H1 (cell line): ENCODE results near the gene PITRM1. TPM values are rescaled to one million over a fixed set of nuclear protein-coding genes. Genes with fewer than 3 reads are reported as not detected.

Experiments used
- CHD1 ChIP-seq: IDR thresholded peaks from 2 replicates; pipeline ENCODE4 v1.6.1; 2012; ENCODE audit warnings: low read depth, low read length, improper control_type of control experiment
- HDAC2 ChIP-seq, 2 experiments: fragments of 300-600 bp in 1 of 2; sonication (generic) in 1 of 2; IDR thresholded peaks; 2 replicates each; pipeline ENCODE4 v1.6.1; 2011 to 2012; ENCODE audit warnings: low read depth in 2 of 2, low read length in 2 of 2, mild to moderate bottlenecking in 2 of 2, moderate library complexity in 2 of 2, borderline replicate concordance in 1 of 2, inconsistent platforms in 1 of 2
- POLR2A ChIP-seq, 2 experiments: IDR thresholded peaks; 1 replicate in 1 of 2; 2 replicates in 1 of 2; pipeline ENCODE4 v1.6.1; 2011; ENCODE audit warnings: low read depth in 2 of 2, low read length in 2 of 2, mild to moderate bottlenecking in 2 of 2; ENCODE audit errors: control extremely low read depth in 1 of 2
- RBBP5 ChIP-seq: IDR thresholded peaks from 2 replicates; pipeline ENCODE4 v1.7.1; 2012; ENCODE audit warnings: low read depth, mild to moderate bottlenecking, inconsistent platforms, low read length, moderate library complexity, borderline replicate concordance
- SIN3A ChIP-seq, 2 experiments: IDR thresholded peaks in 1 of 2; conservative IDR thresholded peaks in 1 of 2; 2 replicates each; pipeline ENCODE4 v1.6.1; 2011 to 2012; ENCODE audit warnings: low read length in 2 of 2, improper control_type of control experiment in 1 of 2, low read depth in 1 of 2, mild to moderate bottlenecking in 1 of 2
- polyA plus RNA-seq, 7 experiments: library from polyadenylated mRNA; depleted of rRNA in 3 of 7; stranded (reverse) in 5 of 7; unstranded in 2 of 7; fragments of >200 nt in 5 of 7; fragments of 200-250 nt in 2 of 7; gene quantifications; 1 replicate in 5 of 7; 2 replicates in 1 of 7; 4 replicates in 1 of 7; pipeline versions ENCODE4 v1.2.1 to v1.2.3, GENCODE V29; 2011 to 2013; ENCODE audit warnings: missing spikeins in 2 of 7, mixed read lengths in 2 of 7
- total RNA-seq: library from RNA; stranded (reverse); fragmentation: NEBNext Ultra II Directional; extraction: Animal tissue kit (Norgen Biotek cat#: 25700); gene quantifications from 2 replicates; pipeline ENCODE4 v1.2.1, GENCODE V29; 2021
- TF ChIP-seq, protein P1 (sequence below): fragments of 300-600 bp; sonication (generic); IDR thresholded peaks from 2 replicates; pipeline ENCODE4 v1.7.1; 2012; ENCODE audit warnings: low read length, moderate library complexity, mild to moderate bottlenecking, inconsistent platforms; ENCODE audit not compliant: insufficient replicate concordance
- TF ChIP-seq, protein P2 (sequence below): IDR thresholded peaks from 2 replicates; pipeline ENCODE4 v1.6.1; 2012; ENCODE audit warnings: low read length, inconsistent platforms
- TF ChIP-seq, protein P3 (sequence below): IDR thresholded peaks from 2 replicates; pipeline ENCODE4 v1.6.1; 2011; ENCODE audit warnings: low read depth, mild to moderate bottlenecking, low read length; ENCODE audit not compliant: insufficient read depth

Gene PITRM1
- total and polyA plus RNA-seq, 2 of the 8 experiments (the other 6 are each of a cell fraction or from before 2014, with no cell fraction given) = 18.6 to 31.5 TPM

DNA sequence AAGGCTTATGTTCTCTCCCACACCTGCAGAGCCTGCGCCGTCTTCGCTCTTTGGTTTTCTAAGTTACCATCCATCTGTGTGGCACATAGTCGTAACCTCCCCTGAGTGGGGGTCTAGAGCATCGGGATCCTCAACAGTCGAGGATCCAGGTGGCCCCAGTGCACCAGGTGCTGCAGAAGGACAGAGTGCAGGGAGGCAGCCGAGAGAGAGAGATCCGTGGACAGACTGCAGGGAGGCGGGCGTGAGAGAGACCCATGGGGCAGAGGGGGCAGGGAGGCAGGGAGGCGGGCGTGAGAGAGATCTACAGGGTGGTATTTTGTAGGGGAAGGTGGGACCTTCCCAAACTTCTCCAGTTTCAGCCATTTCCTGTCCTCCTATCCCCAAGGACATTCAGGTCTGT lies 62.9 kb downstream of the PITRM1 start (continued):
- TF ChIP-seq, protein P1, sequence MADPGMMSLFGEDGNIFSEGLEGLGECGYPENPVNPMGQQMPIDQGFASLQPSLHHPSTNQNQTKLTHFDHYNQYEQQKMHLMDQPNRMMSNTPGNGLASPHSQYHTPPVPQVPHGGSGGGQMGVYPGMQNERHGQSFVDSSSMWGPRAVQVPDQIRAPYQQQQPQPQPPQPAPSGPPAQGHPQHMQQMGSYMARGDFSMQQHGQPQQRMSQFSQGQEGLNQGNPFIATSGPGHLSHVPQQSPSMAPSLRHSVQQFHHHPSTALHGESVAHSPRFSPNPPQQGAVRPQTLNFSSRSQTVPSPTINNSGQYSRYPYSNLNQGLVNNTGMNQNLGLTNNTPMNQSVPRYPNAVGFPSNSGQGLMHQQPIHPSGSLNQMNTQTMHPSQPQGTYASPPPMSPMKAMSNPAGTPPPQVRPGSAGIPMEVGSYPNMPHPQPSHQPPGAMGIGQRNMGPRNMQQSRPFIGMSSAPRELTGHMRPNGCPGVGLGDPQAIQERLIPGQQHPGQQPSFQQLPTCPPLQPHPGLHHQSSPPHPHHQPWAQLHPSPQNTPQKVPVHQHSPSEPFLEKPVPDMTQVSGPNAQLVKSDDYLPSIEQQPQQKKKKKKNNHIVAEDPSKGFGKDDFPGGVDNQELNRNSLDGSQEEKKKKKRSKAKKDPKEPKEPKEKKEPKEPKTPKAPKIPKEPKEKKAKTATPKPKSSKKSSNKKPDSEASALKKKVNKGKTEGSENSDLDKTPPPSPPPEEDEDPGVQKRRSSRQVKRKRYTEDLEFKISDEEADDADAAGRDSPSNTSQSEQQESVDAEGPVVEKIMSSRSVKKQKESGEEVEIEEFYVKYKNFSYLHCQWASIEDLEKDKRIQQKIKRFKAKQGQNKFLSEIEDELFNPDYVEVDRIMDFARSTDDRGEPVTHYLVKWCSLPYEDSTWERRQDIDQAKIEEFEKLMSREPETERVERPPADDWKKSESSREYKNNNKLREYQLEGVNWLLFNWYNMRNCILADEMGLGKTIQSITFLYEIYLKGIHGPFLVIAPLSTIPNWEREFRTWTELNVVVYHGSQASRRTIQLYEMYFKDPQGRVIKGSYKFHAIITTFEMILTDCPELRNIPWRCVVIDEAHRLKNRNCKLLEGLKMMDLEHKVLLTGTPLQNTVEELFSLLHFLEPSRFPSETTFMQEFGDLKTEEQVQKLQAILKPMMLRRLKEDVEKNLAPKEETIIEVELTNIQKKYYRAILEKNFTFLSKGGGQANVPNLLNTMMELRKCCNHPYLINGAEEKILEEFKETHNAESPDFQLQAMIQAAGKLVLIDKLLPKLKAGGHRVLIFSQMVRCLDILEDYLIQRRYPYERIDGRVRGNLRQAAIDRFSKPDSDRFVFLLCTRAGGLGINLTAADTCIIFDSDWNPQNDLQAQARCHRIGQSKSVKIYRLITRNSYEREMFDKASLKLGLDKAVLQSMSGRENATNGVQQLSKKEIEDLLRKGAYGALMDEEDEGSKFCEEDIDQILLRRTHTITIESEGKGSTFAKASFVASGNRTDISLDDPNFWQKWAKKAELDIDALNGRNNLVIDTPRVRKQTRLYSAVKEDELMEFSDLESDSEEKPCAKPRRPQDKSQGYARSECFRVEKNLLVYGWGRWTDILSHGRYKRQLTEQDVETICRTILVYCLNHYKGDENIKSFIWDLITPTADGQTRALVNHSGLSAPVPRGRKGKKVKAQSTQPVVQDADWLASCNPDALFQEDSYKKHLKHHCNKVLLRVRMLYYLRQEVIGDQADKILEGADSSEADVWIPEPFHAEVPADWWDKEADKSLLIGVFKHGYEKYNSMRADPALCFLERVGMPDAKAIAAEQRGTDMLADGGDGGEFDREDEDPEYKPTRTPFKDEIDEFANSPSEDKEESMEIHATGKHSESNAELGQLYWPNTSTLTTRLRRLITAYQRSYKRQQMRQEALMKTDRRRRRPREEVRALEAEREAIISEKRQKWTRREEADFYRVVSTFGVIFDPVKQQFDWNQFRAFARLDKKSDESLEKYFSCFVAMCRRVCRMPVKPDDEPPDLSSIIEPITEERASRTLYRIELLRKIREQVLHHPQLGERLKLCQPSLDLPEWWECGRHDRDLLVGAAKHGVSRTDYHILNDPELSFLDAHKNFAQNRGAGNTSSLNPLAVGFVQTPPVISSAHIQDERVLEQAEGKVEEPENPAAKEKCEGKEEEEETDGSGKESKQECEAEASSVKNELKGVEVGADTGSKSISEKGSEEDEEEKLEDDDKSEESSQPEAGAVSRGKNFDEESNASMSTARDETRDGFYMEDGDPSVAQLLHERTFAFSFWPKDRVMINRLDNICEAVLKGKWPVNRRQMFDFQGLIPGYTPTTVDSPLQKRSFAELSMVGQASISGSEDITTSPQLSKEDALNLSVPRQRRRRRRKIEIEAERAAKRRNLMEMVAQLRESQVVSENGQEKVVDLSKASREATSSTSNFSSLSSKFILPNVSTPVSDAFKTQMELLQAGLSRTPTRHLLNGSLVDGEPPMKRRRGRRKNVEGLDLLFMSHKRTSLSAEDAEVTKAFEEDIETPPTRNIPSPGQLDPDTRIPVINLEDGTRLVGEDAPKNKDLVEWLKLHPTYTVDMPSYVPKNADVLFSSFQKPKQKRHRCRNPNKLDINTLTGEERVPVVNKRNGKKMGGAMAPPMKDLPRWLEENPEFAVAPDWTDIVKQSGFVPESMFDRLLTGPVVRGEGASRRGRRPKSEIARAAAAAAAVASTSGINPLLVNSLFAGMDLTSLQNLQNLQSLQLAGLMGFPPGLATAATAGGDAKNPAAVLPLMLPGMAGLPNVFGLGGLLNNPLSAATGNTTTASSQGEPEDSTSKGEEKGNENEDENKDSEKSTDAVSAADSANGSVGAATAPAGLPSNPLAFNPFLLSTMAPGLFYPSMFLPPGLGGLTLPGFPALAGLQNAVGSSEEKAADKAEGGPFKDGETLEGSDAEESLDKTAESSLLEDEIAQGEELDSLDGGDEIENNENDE = no peak
- TF ChIP-seq, protein P2, sequence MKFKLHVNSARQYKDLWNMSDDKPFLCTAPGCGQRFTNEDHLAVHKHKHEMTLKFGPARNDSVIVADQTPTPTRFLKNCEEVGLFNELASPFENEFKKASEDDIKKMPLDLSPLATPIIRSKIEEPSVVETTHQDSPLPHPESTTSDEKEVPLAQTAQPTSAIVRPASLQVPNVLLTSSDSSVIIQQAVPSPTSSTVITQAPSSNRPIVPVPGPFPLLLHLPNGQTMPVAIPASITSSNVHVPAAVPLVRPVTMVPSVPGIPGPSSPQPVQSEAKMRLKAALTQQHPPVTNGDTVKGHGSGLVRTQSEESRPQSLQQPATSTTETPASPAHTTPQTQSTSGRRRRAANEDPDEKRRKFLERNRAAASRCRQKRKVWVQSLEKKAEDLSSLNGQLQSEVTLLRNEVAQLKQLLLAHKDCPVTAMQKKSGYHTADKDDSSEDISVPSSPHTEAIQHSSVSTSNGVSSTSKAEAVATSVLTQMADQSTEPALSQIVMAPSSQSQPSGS = no peak
- TF ChIP-seq, protein P3, sequence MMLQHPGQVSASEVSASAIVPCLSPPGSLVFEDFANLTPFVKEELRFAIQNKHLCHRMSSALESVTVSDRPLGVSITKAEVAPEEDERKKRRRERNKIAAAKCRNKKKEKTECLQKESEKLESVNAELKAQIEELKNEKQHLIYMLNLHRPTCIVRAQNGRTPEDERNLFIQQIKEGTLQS = no peak
- TF ChIP-seq RBBP5 (no peak), POLR2A (IDR thresholded peaks at IDR 0.05; ENCODE audit: control extremely low read depth in 1 of 2, low read depth in 2 of 2, low read length in 2 of 2) (no peak), HDAC2 (IDR thresholded peaks at IDR 0.05; ENCODE audit: borderline replicate concordance in 1 of 2, low read depth in 2 of 2, low read length in 2 of 2) (no peak), CHD1 (no peak), SIN3A (conservative IDR thresholded peaks at IDR 0.05 in 1 of 2, IDR thresholded peaks at IDR 0.05 in 1 of 2; ENCODE audit: low read depth in 1 of 2, low read length in 2 of 2) (no peak)
